Heart left ventricle (tissue), 13 donors: ENCODE data around the gene CTAGE1.

Experiments used
- POLR2A ChIP-seq, 2 donors: fragments of 450-650 bp; IDR thresholded peaks; one replicate each; pipeline ENCODE4 v1.6.1; 2017; ENCODE audit warnings: antibody characterized with exemption in 2 of 2, mild to moderate bottlenecking in 2 of 2, moderate library complexity in 2 of 2
- TF ChIP-seq, protein P1 (sequence below), 12 donors: fragments of 200-600 bp; sonication (generic) in 4 of 12; IDR thresholded peaks; one replicate each; pipeline versions ENCODE4 v1.5.0 to v1.8.0; 2018 to 2022; ENCODE audit warnings: antibody characterized with exemption in 12 of 12, mild to moderate bottlenecking in 5 of 12
- donor health status: ischemic (EF 13 %, LVEDD 7.1; RV severe dilation, severe dysfunction).
- donor health status: DM: no; HTN: yes; CAD: no.
- donor health status: DM: no; HTN: no; CAD: no.
- donor health status: ischemic (EF 25% LVEDD 6.9; RV normal size, moderate dysfunction).
- donor health status: ischemic (EF 25% LVEDD 5.7; RV mildly dilated, moderate dysfunction).
- donor health status: ischemic (EF 35%, LVEDD 5.7; RV mildly dilated, moderate dysfunction).
- donor health status: nonischemic (EF 11% LVEDD 7.7; RV severe dilation, severe dysfunction).
- donor health status: DM: yes; HTN: yes; CAD: no.
- donor health status: PGD.
- donor health status: ischemic (EF 29% LVEDD 5.4; RV normal size, mild dysfunction).
- donor health status: nonischemic (EF 23%, LVEDD 6.1; RV moderate dilation, normal function).

DNA sequence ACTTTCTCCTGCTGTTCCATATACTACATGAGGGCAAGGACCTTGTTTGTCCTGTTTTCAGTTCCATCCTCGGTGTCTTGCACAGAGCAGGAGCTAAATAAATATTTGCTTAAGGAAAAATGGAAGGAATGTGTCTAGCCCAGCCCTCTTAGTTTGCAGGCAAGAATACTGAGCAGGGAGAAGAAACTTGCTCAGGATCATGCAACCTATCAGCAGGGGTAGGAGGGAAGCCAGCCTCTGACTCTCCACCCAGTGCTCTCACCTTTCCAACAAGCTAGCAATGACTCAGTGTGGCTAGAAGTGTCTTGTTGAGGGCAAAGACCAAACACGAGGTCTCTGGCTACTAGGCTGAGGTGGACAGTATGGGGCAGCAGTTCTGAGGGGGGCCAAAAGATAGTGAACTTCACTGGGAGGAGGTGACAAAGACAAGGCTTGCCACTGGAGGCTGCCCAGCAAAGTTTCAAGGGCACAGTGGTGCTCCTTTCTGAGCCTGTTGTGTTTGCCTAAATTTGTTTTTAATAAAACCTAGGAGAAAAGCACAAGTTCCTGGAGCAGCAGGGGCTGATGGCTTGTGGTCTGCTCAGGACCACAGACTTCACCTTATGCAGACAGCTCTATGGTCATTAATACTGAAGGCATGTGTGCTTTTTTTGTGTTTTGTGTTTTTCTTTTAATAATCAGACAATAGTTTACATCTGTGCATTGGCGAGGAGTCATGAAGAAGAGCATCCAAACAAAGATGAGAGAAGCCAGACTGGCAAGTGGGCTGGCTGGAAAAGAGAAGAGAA lies 49.1 kb upstream of the CTAGE1 start:
- TF ChIP-seq, protein P1, sequence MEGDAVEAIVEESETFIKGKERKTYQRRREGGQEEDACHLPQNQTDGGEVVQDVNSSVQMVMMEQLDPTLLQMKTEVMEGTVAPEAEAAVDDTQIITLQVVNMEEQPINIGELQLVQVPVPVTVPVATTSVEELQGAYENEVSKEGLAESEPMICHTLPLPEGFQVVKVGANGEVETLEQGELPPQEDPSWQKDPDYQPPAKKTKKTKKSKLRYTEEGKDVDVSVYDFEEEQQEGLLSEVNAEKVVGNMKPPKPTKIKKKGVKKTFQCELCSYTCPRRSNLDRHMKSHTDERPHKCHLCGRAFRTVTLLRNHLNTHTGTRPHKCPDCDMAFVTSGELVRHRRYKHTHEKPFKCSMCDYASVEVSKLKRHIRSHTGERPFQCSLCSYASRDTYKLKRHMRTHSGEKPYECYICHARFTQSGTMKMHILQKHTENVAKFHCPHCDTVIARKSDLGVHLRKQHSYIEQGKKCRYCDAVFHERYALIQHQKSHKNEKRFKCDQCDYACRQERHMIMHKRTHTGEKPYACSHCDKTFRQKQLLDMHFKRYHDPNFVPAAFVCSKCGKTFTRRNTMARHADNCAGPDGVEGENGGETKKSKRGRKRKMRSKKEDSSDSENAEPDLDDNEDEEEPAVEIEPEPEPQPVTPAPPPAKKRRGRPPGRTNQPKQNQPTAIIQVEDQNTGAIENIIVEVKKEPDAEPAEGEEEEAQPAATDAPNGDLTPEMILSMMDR (IDR thresholded peaks at IDR 0.05): no peak
- TF ChIP-seq POLR2A (IDR thresholded peaks at IDR 0.05): no peak
